GM21717 (cell line): ENCODE results near the gene ERC1.
"Not testable (repeated sequence)": the region's sequence is repeated elsewhere in the genome, so short reads cannot be mapped to it uniquely, and the experiment has no call there.

ENCODE experiments used
- ATAC-seq: cut with Tn5 transposase; IDR thresholded peaks from one replicate; pipeline ENCODE4 v1.9.1; 2021; ENCODE audit warnings: mild to moderate bottlenecking, moderate library complexity; ENCODE audit not compliant: unreplicated experiment

The ERC1 gene

DNA sequence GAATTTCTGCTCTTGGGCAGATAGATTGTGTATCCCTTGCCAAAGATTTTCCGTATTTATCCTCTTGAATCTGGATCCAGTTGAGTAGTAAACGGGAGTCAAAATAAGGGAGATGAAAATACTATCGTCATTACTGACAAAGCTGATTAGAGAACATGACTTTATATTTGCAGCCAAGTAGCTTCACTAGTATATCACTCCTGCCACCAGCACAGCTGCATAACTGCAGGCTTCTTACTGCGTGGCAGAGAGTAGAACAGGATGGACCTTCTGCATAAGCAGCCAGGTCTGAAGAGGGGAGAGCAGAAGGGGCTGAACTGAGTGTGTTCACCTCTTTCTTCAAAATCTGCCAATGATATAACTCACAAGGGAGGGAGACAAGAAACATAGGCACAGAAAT lies 319.6 kb downstream of the ERC1 start:
- no peak for ATAC-seq

DNA sequence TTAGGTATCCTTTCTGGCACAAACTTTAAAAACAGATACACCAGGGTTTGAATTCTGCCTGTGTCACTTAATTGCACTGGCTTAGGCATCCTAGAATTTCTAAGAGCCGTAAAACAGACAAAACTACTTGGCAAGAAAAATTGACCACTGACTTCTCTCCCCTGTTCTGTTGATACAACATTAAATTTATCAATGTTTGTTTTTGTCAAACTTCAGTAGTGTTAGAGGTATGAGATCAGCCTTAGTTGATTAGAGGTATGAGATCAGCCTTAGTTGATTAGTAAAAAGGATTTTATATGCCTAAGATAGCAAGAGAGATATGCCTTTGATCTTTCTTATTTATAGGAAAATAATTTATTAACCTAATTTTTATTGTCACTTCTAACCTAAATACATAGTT lies 320.1 kb downstream of the ERC1 start:
- ATAC-seq, result no peak

DNA sequence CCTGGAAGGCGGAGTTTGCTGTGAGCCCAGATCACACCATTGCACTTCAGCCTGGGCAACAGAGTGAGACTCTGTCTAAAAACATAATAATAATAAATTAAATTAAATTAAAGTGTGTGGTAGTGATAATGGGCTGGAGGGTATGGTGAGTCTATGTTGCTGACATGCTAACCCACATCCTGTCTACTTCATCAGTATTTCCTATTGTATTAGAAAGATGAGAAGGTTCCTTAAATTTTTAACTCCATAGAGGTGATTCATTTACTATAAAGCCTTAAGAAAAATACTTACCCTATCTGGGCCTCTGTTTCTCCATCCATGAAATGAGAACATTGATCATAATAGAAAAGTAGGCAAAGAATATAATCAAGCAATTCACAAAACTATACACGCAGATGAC lies 322.9 kb downstream of the ERC1 start:
- no peak for ATAC-seq

DNA sequence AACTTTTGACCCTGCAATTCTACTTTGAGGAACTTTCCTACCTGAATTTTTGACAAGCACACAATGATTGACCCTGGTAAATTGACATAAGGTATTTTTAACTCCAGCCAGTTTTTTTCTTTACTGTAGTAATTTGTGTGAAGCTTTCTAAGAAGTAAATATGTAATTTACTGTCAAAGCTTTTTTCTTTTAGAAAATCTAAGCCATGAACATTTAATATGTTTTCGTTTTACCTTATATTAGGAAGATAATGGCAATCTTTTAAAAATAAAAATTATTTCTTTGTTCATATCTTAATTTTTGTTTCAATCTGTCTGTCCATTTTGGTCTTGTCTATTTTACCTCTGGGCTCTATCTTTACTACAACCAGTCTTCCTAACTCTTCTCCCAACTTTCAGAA lies 323.5 kb downstream of the ERC1 start:
- no peak for ATAC-seq

DNA sequence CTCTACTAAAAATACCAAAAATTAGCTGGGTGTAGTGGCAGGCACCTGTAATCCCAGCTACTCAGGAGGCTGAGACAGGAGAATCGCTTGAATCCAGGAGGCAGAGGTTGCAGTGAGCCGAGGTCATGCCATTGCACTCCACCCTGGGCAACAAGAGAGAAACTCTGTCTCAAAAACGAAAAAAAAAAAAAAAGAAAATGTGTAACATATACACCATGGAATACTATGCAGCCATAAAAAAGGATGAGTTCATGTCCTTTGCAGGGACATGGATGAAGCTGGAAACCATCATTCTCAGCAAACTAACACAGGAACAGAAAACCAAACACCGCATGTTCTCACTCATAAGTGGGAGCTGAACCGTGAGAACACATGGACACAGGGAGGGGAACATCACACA lies 326.0 kb downstream of the ERC1 start:
- not testable (repeated sequence) for ATAC-seq

DNA sequence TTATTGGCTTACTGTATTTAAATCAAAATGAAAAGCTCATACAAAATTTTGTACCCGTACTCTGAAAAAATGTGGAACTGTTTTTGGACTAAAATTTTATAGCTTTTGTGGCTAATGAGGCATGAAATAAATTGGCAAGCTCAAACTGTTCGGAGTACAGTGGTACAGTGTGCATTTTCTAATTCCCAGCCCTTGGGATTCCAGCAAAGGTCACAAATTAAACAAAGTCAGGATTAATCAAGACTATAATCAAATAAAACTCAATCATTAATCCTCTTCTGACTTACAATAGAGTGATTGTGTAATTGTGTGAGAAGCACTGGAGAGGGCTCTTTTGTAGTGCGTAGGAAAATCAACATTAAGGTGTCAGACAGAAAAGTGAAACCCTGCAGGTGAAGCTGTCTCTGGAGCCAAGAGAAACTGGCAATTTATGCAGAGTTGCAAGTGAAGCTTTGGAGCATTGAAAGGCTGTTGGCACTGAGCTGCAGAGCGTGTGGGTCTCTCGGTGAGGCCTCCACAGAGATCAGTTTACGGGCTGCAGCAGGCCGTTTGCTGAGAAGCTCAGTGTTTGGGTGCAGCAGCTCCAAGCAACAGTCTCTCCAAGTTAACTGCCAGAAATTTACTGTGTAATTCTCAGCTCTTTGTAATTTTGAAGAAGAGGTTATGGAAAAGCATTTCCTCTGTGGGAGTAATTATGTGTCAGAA lies 327.5 kb downstream of the ERC1 start:
- ATAC-seq, result no peak

DNA sequence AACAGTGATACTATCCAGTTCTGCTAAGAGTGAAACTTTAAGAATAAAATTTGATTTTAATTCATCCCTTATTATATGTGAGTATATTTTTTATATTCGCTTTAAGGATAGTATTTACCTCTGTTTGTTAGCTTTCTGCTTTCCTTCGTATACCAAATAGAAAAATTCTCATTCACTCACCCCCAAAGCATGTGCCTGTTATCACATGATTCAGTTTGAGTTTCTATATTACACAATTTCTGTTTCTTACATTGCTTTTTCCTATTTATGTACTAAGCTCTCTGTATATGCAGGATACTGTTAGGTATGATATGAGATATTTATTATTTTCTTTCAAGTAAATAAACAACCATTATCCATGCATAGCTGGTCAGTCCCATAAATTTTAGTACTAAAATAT lies 328.2 kb downstream of the ERC1 start:
- ATAC-seq, result no peak

DNA sequence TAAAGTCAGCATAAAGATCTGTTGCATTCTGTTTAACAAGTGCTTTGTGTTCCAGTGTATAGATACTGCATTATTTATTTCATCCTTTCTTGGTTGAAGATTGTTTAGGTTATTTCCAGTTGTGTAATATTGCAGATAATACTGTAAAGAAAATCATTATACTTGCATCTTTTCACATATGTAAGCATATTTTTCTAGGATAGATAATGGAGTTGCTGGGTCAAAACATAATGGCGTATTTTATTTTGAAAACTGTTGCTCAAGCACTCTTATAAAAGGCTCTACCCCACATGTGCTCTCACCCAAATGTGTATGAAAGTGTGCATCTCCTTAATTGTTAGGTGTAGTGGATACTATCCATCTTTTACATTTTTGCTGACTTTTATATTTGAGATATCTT lies 329.0 kb downstream of the ERC1 start:
- ATAC-seq, result no peak

DNA sequence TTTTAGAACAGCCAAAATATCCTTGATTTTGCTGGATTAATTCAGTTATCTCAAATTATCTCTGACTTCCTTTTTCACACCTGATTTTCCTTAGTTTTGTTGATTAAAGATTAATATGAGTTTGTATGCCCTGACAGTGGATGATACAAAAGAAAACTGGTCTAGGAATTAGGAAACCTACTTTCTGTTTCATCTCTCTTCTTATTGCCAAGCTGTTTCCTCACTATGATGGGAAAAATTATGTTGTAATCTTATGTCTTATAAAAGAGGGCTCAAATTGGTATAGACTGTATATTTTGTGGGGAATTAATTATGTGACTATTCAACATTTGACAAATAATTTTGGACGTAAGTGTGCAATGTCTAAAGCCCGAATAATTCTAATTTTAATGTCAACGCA lies 331.8 kb downstream of the ERC1 start:
- ATAC-seq, result no peak

DNA sequence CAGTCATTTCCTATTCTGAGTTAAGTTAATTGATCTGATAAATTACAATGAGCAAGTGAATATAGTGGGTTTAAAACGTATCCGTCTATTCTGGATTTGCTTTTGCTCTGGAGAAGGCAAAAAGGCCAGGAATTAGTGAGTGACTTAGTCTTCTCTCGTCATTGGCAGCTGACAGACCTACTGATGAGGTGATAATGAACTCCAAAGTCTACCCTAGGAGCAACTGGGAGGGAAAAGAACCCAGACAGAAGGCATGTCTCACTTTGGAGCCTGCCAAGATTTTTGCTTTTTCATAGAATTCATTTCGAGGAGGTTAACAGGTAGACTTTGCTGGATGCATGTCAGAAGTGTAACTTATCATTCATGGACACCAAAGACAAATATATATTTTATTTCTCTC lies 333.1 kb downstream of the ERC1 start:
- no peak for ATAC-seq

DNA sequence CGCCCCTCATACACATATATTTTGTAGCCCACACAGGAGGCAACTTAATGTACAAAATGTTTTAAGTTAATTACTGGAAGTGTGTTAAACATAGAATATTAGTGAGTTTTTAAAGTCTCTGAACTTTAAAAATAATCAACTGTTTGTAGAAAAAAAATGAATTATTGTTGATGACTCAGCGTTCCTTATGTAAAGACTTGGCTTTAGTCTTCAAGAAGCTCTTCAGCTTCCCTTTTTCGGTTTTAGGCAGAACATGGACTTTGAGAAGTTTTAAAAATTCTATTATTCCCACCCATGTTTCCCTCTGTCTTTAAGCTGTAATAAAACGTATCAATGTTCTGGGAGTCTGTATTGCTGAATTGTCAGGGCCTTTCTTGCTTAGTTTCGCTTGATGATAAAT lies 333.9 kb downstream of the ERC1 start:
- ATAC-seq, result no peak

DNA sequence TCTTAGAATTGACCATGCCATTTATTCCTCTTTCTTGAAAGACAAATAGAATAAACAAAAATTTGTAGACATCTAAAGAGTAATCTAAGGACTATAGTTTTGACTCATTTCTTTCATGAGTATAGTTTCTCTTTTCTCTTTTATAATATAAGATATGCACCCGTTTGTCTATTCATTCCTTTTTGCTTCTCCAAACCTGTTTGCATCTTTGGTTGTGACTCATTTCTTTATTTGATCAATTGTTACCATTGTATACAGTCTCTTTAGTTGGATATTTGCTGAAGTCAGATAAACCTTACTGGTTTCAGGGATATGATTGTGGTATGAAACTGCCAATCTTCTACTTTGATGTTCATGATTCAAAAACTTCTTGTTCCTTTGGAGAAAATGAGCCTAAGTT lies 334.6 kb downstream of the ERC1 start:
- no peak for ATAC-seq

DNA sequence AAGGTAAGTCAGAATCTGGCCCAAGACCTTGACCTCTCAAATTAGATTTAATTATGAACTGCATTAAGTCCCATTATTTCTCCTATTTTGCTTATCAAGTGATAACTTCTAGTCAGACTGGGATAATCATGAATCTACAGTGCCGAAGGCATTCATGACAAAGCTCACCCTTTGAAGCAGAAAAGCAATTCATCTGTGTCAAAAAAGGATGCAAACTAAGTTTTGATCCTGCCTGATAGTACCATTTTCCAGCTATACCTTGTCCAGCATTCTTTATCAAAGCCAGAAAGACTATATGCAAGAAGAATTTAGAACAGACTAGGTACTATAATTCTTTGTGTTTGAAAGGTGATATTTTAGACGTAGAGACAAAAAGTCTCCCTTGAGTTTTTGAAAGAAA lies 335.2 kb downstream of the ERC1 start:
- ATAC-seq, result no peak

DNA sequence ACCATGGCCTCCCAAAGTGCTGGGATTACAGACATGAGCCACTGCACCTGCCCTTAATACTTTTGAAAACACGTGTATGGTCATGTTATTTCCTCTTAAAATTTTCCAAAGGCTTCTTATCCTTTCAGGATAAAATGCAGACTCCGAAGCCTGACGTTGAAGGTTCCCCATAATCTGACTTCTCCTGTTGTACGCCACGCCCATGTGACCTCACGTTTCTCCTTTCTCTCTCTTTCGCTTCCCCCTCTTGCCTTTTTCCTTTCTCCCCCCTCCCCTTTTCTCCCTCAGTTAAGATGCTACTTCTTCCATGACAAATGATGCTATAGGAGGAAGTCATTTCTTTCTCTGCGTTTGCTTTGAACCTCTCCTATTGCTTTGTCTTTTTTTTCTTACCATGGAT lies 337.4 kb downstream of the ERC1 start:
- ATAC-seq, result no peak

DNA sequence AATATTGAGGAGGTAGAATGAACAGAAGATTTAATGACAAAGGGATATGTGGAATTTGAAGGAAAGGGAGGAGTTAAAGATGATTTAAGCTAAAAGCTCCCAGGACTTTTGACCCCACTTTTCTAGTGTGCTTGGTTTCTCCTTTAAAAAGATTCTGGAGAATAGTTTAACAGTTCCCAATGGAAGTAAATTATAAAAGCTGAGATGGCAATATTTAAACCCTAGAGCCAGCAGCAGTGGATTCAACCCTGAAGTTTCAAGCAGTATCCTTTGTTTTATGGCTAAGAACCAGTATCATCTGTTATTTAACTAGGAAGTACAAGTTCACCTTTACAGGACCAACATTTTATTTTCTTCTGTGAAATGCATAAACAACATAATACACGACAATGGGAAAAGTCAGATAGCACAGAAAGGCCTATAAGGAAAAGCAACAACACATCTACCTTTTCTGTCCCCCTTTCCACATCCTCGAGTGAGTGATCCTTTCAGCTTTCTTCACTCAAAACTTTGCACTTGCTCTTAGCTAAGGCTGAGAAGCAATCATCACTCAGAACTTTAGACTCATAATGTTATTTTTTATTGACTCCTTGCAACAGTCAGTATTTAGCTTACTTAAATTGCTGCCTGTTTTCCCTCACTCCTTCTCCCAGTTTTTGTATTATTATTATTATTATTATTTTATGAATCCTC lies 338.9 kb downstream of the ERC1 start:
- ATAC-seq, result no peak

DNA sequence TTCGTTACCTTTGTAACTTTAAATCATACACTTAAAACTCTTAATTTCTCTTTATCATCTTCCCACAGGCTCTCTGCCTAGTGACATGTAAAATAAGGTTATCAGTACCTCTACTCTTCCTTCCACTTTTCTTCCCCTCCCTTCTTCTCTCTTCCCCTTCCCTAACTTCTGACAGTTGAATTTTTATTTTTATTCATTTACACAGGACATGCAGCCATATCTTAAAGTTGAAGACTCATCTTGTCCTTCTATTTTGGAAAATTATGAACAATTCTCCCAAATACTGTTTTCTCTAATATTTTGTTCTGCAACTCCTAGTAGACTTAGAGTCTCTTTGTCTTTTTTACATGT lies 339.4 kb downstream of the ERC1 start:
- ATAC-seq, result no peak

DNA sequence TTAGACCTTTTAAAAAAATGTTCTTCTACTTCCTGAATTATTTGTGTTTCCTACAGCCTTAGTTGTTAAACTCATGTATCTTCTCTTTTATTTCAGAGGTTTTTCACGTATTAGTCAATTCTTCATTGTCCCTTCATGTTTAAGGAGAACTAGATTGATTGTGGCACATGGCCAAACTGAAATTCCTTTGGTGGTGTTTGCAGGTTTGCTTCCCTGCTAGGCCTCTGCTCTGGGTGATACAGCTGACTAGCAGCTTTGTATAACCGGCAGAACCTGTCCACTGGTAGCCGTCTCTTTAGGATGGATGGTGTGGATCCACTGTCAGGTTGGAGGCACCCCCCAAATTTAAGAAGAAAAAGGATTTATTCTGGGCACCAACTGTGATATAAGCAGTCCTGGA lies 341.3 kb downstream of the ERC1 start:
- ATAC-seq, result no peak

DNA sequence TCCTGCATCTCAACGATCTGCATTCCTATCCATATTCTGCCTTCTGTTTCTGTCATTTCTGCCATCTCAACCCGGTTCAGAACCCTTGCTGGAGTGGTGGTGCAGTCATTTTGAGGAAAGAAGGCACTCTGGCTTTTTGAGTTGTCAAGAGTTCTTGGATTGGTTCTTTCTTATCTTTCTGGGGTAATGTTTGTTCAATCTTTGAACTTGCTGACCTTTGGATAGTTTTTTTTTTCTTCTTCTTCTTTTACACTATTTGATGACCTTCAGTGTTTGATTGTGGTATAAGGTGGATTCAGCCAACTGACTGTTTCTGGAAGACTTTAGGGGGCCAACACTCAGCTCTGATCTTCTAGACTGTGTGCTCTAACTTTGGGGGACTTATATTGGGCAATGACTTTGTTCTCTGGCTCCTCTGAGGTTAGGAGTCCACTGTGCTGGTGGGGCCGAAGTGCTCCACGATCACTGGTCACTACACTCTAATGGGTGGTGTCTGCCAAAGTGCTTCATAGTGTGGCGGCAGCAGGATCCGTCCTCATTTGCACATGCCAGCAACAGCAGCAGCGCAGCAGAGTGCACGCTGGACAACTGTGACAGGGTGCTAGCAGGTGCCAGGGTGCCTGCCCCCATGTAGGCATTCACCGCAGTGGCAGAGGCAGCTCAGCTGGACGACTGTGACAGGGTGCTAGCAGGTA lies 347.6 kb downstream of the ERC1 start:
- ATAC-seq, result no peak

DNA sequence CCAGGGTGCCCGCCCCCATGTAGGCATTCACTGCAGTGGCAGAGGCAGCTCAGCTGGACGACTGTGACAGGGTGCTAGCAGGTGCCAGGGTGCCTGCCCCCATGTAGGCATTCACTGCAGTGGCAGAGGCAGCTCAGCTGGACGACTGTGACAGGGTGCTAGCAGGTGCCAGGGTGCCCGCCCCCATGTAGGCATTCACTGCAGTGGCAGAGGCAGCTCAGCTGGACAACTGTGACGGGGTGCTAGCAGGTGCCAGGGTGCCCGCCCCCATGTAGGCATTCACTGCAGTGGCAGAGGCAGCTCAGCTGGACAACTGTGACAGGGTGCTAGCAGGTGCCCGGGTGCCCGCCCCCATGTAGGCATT lies 348.1 kb downstream of the ERC1 start:
- ATAC-seq, result not testable (repeated sequence)

DNA sequence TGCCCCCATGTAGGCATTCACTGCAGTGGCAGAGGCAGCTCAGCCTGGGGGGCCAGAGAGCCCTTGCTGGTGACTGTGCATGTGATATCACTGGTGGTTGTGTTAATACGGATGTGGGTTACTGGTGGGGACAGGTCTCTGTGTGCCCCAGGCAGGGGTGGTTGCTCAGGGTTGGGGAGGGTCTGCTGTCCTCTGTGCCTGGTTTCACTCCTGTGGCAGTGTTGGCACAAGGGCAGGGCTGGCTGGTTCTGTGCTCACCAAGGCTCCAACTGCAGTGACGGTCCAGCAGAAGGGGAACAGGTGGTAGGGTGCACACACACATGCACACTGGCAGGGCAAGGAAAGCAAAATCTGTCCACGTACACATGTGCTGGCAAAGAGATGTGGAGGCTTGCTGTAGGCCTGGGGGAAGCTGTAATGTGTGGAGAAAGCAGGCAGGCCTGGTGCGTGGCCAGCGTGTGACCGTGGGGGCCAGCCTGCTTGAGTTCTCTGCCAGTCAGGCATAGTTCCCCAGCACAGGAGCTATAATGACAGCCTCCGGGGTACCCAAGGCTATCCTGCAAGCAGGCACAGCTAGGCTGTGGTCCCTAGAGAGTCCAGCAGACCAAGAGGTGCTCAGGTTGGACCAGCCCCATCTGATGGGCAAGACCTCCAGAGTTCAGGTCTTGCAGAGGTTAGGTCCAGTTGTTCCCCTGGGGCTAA lies 348.7 kb downstream of the ERC1 start:
- ATAC-seq, result no peak

DNA sequence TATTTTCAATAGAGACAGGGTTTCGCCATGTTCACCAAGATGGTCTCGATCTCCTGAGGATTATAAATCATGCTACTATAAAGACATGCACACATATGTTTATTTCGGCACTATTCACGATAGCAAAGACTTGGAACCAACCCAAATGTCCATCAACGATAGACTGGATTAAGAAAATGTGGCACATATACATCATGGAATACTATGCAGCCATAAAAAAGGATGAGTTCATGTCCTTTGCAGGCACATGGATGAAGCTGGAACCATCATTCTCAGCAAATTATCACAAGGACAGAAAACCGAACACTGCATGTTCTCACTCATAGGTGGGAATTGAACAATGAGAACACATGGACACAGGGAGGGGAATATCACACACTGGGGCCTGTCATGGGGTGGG lies 350.2 kb downstream of the ERC1 start:
- ATAC-seq, result not testable (repeated sequence)

DNA sequence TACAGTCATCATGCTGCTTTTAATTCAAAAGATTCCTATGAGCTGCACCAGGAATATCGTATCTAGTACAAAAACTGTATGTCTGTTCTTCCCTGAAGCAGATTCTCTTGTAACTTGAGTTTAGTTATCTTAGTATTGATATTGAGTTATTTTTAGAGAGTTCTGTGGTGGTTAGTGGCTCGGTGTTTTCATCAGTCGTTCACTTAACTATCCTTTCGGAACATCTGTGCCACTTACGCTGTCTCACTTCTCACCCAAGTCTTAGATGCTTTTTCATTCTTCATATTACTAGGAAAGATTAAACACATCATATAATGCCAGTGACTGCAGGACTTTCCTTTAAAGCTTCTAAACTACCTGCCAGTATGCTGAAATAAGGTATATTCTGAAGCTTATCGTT lies 352.4 kb downstream of the ERC1 start:
- no peak for ATAC-seq
